Measurements from ENCODE around the gene COX4I2.

DNA sequence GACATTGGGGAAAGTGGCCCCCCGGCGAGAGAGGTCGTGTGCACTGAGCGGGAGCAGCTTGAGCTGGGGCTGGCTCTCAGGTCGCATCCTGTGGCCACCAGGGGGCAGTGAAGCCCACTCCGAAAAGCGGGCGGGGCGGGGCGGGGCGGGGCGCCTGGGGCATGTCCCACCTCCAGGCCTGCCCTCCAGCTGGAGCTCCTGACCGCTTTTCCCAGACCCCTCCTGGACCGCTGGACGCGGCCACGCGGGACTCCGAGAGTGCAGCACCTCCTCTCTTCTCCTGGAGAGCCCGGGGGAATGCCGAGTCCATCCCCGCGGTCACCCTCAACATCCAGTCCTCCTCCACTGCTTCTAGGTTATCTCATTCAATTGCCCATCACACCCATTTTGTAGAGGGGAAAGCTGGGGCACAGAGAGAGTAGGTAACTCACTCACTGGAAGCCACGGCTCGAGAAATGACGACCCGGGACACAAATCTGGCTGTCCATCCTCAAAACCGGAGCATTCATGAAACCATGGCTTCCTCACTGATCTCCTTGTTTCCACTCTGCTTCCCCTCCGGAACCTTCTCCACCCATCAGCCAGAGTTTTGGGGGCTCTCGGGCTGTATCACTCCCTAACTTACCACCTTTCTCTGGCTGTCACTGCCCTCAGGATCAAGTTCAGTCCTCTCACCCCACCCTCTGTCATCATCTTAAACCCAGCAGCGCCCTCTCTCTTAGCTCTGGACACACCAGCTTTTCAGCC lies 24.1 kb downstream of the COX4I2 start:
- TF ChIP-seq, protein P1, sequence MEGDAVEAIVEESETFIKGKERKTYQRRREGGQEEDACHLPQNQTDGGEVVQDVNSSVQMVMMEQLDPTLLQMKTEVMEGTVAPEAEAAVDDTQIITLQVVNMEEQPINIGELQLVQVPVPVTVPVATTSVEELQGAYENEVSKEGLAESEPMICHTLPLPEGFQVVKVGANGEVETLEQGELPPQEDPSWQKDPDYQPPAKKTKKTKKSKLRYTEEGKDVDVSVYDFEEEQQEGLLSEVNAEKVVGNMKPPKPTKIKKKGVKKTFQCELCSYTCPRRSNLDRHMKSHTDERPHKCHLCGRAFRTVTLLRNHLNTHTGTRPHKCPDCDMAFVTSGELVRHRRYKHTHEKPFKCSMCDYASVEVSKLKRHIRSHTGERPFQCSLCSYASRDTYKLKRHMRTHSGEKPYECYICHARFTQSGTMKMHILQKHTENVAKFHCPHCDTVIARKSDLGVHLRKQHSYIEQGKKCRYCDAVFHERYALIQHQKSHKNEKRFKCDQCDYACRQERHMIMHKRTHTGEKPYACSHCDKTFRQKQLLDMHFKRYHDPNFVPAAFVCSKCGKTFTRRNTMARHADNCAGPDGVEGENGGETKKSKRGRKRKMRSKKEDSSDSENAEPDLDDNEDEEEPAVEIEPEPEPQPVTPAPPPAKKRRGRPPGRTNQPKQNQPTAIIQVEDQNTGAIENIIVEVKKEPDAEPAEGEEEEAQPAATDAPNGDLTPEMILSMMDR (IDR thresholded peaks at IDR 0.05; ENCODE audit: poor library complexity, severe bottlenecking), result peak; percentile 57
- TF ChIP-seq EP300 (conservative IDR thresholded peaks at IDR 0.05; ENCODE audit: poor library complexity, severe bottlenecking) (no peak), POLR2AphosphoS5 (IDR thresholded peaks at IDR 0.05) (peak; percentile 29)
- TF ChIP-seq, protein P2, sequence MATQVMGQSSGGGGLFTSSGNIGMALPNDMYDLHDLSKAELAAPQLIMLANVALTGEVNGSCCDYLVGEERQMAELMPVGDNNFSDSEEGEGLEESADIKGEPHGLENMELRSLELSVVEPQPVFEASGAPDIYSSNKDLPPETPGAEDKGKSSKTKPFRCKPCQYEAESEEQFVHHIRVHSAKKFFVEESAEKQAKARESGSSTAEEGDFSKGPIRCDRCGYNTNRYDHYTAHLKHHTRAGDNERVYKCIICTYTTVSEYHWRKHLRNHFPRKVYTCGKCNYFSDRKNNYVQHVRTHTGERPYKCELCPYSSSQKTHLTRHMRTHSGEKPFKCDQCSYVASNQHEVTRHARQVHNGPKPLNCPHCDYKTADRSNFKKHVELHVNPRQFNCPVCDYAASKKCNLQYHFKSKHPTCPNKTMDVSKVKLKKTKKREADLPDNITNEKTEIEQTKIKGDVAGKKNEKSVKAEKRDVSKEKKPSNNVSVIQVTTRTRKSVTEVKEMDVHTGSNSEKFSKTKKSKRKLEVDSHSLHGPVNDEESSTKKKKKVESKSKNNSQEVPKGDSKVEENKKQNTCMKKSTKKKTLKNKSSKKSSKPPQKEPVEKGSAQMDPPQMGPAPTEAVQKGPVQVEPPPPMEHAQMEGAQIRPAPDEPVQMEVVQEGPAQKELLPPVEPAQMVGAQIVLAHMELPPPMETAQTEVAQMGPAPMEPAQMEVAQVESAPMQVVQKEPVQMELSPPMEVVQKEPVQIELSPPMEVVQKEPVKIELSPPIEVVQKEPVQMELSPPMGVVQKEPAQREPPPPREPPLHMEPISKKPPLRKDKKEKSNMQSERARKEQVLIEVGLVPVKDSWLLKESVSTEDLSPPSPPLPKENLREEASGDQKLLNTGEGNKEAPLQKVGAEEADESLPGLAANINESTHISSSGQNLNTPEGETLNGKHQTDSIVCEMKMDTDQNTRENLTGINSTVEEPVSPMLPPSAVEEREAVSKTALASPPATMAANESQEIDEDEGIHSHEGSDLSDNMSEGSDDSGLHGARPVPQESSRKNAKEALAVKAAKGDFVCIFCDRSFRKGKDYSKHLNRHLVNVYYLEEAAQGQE (IDR thresholded peaks at IDR 0.05; ENCODE audit: borderline replicate concordance), result no peak

All from neural cell (in vitro differentiated cells).